ENCODE measurements around the gene APOBEC3F. TPM values are rescaled to one million over a fixed set of nuclear protein-coding genes. Genes with fewer than 3 reads are reported as not detected.

Gene APOBEC3F
- total and polyA plus RNA-seq, 10 of the 15 experiments (the other 5 are each of a cell fraction or from before 2014, with no cell fraction given), result 7.4 to 29.1 (median 12.8) TPM

DNA sequence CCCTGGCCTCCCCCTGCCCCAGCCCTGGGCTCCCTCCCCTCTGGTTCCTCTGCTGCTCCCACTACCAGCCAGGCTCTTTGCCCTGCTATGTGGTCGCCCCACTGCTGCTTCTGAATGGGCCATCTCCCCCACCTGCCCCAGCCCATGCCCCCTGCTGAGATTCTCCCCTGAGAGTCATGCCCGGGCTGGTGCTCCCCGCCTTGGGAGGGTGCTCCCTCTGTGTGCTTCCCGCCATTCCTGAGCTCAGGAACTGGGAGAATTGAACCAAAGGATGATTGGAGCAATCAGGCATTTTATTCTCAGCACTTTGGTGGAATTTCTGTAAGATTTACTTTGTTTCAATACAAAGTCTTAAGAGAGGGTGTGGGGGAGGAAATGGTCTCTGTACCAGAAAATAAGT is 12.9 kb upstream of the APOBEC3F start:
- H3K27me3 ChIP-seq (replicated peaks in 1 of 2; ENCODE audit: control insufficient read depth in 2 of 2, insufficient read depth in 2 of 2, low read length in 1 of 2), result no peaks in the 10 kb centered on the region
- ATAC-seq (no peak), DNase-seq (ENCODE audit: low read depth, low spot score) (no peak), FAIRE-seq (no peak)
- no TSS peak for BruUV-seq (replicated peaks)
- TF ChIP-seq CHD2 (IDR thresholded peaks at IDR 0.05; ENCODE audit: borderline replicate concordance, low read depth, low read length) (no peak), ASH2L (IDR thresholded peaks at IDR 0.05; ENCODE audit: borderline replicate concordance, low read depth) (no peak)
- peaks cover 7% of the 10 kb centered on the region for H3K4me1 ChIP-seq (ENCODE audit: control insufficient read depth, insufficient read depth, low read length)
- peaks cover 2 to 7% of the 10 kb centered on the region in 2 experiments; a peak in 2 of 4 replicates for H3K36me3 ChIP-seq (ENCODE audit: control insufficient read depth in 2 of 2, insufficient read depth in 2 of 2, low read length in 1 of 2)
- peaks cover 8% of the 10 kb centered on the region for H3K79me2 ChIP-seq (ENCODE audit: control insufficient read depth, insufficient read depth, low read length)
- in situ Hi-C loops (cut with MboI) (no loop called here), intact Hi-C loops (cut with micrococcal nuclease; ENCODE audit: unreplicated experiment) (no loop called here)
- H3K9ac ChIP-seq (ENCODE audit: control insufficient read depth, insufficient read depth, low read length), result no peak overlapping the region
- SMC1A ChIA-PET (ENCODE audit: uncharacterized antibody, unreplicated experiment), result no interaction called here
- no peaks in the 10 kb centered on the region for H4K20me1 ChIP-seq (ENCODE audit: control insufficient read depth, insufficient read depth)
- no peak overlapping the region for H3K4me2 ChIP-seq (ENCODE audit: control insufficient read depth, insufficient read depth)
- H3K9me3 ChIP-seq (replicated peaks; ENCODE audit: control insufficient read depth, insufficient read depth, low read length), result no peaks in the 10 kb centered on the region
- H2AFZ ChIP-seq (ENCODE audit: control insufficient read depth, low read depth, low read length), result no peak overlapping the region
- CTCF ChIA-PET, result interaction anchor here (0.6 to 1.0 kb wide), 2 partner anchors 42 to 324 kb away, joined by 3 to 5 read pairs; no protein-coding TSS in a partner anchor
- POLR2A ChIA-PET, result interaction anchor here (1.6 kb wide), 1 partner anchor 11 kb away, joined by 4 read pairs; no protein-coding TSS in a partner anchor
- RAD21 ChIA-PET (ENCODE audit: unreplicated experiment), result no interaction called here
- 100% methylated on average over 4 of the region's 4 CpGs for WGBS (ENCODE audit: insufficient coverage, insufficient replicate concordance, low lambda C conversion rate, missing lambda C conversion rate)
- H3K4me3 ChIP-seq, result no peak overlapping the region
- H3K27ac ChIP-seq (ENCODE audit: control insufficient read depth, insufficient read depth), result no peak overlapping the region

DNA sequence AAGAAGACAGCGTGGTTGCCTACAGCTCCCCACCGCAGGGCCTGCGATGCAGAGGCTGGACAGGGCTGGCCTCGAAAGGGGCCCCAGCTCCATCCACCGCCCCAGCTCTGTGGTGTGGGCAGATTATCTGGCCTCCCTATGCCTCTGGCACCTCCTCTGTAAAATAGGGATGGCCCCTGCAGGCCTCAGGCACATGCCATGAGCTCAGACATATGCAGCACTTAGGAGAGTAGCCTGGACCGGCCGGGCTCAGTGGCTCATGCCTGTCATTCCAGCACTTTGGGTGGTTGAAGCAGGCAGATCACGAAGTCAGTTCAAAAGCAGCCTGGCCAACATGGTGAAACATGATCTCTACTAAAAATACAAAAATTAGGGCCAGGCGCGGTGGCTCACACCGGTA is 12.4 kb upstream of the APOBEC3F start:
- SMC1A ChIA-PET (ENCODE audit: uncharacterized antibody, unreplicated experiment), result interaction anchor here (1.6 kb wide), 1 partner anchor 49 kb away, joined by 3 read pairs; the partner anchor contains the start of gene APOBEC3G
- Histone ChIP-seq H3K79me2 (ENCODE audit: control insufficient read depth, insufficient read depth, low read length) (peaks cover 4% of the 10 kb centered on the region), H3K4me2 (ENCODE audit: control insufficient read depth, insufficient read depth) (no peak overlapping the region), H3K9ac (ENCODE audit: control insufficient read depth, insufficient read depth, low read length) (no peak overlapping the region), H4K20me1 (ENCODE audit: control insufficient read depth, insufficient read depth) (no peaks in the 10 kb centered on the region), H2AFZ (ENCODE audit: control insufficient read depth, low read depth, low read length) (no peak overlapping the region), H3K4me3 (no peak overlapping the region), H3K27me3 (replicated peaks in 1 of 2; ENCODE audit: control insufficient read depth in 2 of 2, insufficient read depth in 2 of 2, low read length in 1 of 2) (no peaks in the 10 kb centered on the region), H3K36me3 (ENCODE audit: control insufficient read depth in 2 of 2, insufficient read depth in 2 of 2, low read length in 1 of 2) (peaks cover 2 to 7% of the 10 kb centered on the region in 2 experiments; a peak in 2 of 4 replicates), H3K9me3 (replicated peaks; ENCODE audit: control insufficient read depth, insufficient read depth, low read length) (no peaks in the 10 kb centered on the region), H3K27ac (ENCODE audit: control insufficient read depth, insufficient read depth) (no peak overlapping the region), H3K4me1 (ENCODE audit: control insufficient read depth, insufficient read depth, low read length) (peaks cover 7% of the 10 kb centered on the region)
- FAIRE-seq (no peak), DNase-seq (ENCODE audit: low read depth, low spot score) (no peak), ATAC-seq (no peak)
- intact Hi-C loops (cut with micrococcal nuclease; ENCODE audit: unreplicated experiment) (no loop called here), in situ Hi-C loops (cut with MboI) (no loop called here)
- no peak for TF ChIP-seq SMARCA5 (IDR thresholded peaks at IDR 0.05)
- TF ChIP-seq CBX3 (IDR thresholded peaks at IDR 0.05; ENCODE audit: borderline replicate concordance, low read depth), result no peak
- TF ChIP-seq, protein P1, sequence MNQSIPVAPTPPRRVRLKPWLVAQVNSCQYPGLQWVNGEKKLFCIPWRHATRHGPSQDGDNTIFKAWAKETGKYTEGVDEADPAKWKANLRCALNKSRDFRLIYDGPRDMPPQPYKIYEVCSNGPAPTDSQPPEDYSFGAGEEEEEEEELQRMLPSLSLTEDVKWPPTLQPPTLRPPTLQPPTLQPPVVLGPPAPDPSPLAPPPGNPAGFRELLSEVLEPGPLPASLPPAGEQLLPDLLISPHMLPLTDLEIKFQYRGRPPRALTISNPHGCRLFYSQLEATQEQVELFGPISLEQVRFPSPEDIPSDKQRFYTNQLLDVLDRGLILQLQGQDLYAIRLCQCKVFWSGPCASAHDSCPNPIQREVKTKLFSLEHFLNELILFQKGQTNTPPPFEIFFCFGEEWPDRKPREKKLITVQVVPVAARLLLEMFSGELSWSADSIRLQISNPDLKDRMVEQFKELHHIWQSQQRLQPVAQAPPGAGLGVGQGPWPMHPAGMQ (IDR thresholded peaks at IDR 0.05; ENCODE audit: borderline replicate concordance), result no peak
- TF ChIP-seq, protein P2, sequence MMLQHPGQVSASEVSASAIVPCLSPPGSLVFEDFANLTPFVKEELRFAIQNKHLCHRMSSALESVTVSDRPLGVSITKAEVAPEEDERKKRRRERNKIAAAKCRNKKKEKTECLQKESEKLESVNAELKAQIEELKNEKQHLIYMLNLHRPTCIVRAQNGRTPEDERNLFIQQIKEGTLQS (IDR thresholded peaks at IDR 0.05; ENCODE audit: borderline replicate concordance, extremely low read depth, low read depth, low read length), result no peak
- TF ChIP-seq POLR2AphosphoS5 (IDR thresholded peaks at IDR 0.05; ENCODE audit: low read length), result no peak
- TF ChIP-seq WRNIP1 (IDR thresholded peaks at IDR 0.05; ENCODE audit: borderline replicate concordance, low read depth, low read length), result no peak
- no peak for TF ChIP-seq POLR2A (IDR thresholded peaks at IDR 0.05; ENCODE audit: low read depth, low read length)
- TF ChIP-seq MTA2 (IDR thresholded peaks at IDR 0.05; ENCODE audit: low read depth), result no peak
- TF ChIP-seq NFYA (IDR thresholded peaks at IDR 0.05; ENCODE audit: borderline replicate concordance, low read depth, low read length), result no peak
- no TSS peak for BruUV-seq (replicated peaks)
- POLR2A ChIA-PET, result interaction anchor here (1.6 kb wide), 1 partner anchor 11 kb away, joined by 4 read pairs; no protein-coding TSS in a partner anchor
- RAD21 ChIA-PET (ENCODE audit: unreplicated experiment), result no interaction called here
- 98% methylated on average over 11 of the region's 11 CpGs for WGBS (ENCODE audit: insufficient coverage, insufficient replicate concordance, low lambda C conversion rate, missing lambda C conversion rate)
- CTCF ChIA-PET, result interaction anchor here (0.6 to 1.0 kb wide), 2 partner anchors 41 to 325 kb away, joined by 3 to 5 read pairs; no protein-coding TSS in a partner anchor
